Measurements from ENCODE around the gene SMURF2. TPM values are rescaled to one million over a fixed set of nuclear protein-coding genes. Genes with fewer than 3 reads are reported as not detected.
"Not testable (repeated sequence)": the region's sequence is repeated elsewhere in the genome, so short reads cannot be mapped to it uniquely, and the experiment has no call there.

The SMURF2 gene
- total RNA-seq, 4 donors from 2014 or later = 30.5 to 52.7 (median 44.1) TPM

- TF ChIP-seq CTCF (IDR thresholded peaks at IDR 0.05) (no peak), EP300 (IDR thresholded peaks at IDR 0.05) (no peak), POLR2A (IDR thresholded peaks at IDR 0.05; ENCODE audit: low read depth) (no peak), POLR2AphosphoS5 (IDR thresholded peaks at IDR 0.05) (no peak)
- WGBS = 92% methylated on average over 2 of the region's 2 CpGs
- Histone ChIP-seq H3K27ac (replicated peaks in 1 of 4) (no peak overlapping the region), H3K9me3 (no peaks in the 10 kb centered on the region), H3K4me1 (peaks cover 5 to 32% (median 17%) of the 10 kb centered on the region in 4 donors), H3K27me3 (no peaks in the 10 kb centered on the region), H3K4me3 (no peak overlapping the region), H3K36me3 (no peaks in the 10 kb centered on the region)
- intact Hi-C loops (cut with DNase I) = no loop called here
- DNase-seq (ENCODE audit: extremely low spot score) = no peak
These were observed 54.1 kb downstream of the SMURF2 start for GRCh38 chr17:64607862-64608565.

- H3K27me3 ChIP-seq; H3K27ac ChIP-seq (replicated peaks in 1 of 4); intact Hi-C loops (cut with DNase I); DNase-seq (ENCODE audit: extremely low spot score); H3K9me3 ChIP-seq; H3K36me3 ChIP-seq; H3K4me3 ChIP-seq: not testable (repeated sequence)
- 83% methylated on average over 12 of the region's 12 CpGs for WGBS
- H3K4me1 ChIP-seq = peaks cover 0 to 22% (median 16%) of the 10 kb centered on the region in 4 donors
These were observed 57.6 kb downstream of the SMURF2 start for GRCh38 chr17:64604532-64604931.

- Histone ChIP-seq H3K9me3 (no peaks in the 10 kb centered on the region), H3K36me3 (no peaks in the 10 kb centered on the region), H3K27ac (replicated peaks in 1 of 4) (no peak overlapping the region), H3K4me3 (no peak overlapping the region), H3K27me3 (no peaks in the 10 kb centered on the region), H3K4me1 (peaks cover 0 to 23% (median 20%) of the 10 kb centered on the region in 4 donors)
- TF ChIP-seq EP300 (IDR thresholded peaks at IDR 0.05) (no peak), CTCF (IDR thresholded peaks at IDR 0.05) (no peak), POLR2A (IDR thresholded peaks at IDR 0.05; ENCODE audit: low read depth) (no peak), POLR2AphosphoS5 (IDR thresholded peaks at IDR 0.05) (no peak)
- no peak for DNase-seq (ENCODE audit: extremely low spot score)
- WGBS = 100% methylated on average over 1 of the region's 1 CpG
- intact Hi-C loops (cut with DNase I) = no loop called here
These were observed 58.1 kb downstream of the SMURF2 start for GRCh38 chr17:64603987-64604386.

GRCh38 chr17:64599827-64600226 lies 62.3 kb downstream of the SMURF2 start:
- 88% methylated on average over 1 of the region's 1 CpG for WGBS
- Histone ChIP-seq H3K4me3 (no peak overlapping the region), H3K36me3 (peaks cover 0 to 27% (median 15%) of the 10 kb centered on the region in 4 donors), H3K4me1 (peaks cover 0 to 29% (median 23%) of the 10 kb centered on the region in 4 donors), H3K9me3 (no peaks in the 10 kb centered on the region), H3K27ac (replicated peaks in 1 of 4) (no peak overlapping the region), H3K27me3 (no peaks in the 10 kb centered on the region)
- intact Hi-C loops (cut with DNase I) = no loop called here
- DNase-seq (ENCODE audit: extremely low spot score) = no peak
- TF ChIP-seq POLR2A (IDR thresholded peaks at IDR 0.05; ENCODE audit: low read depth) = no peak
- TF ChIP-seq EP300 (IDR thresholded peaks at IDR 0.05) = no peak
- TF ChIP-seq CTCF (IDR thresholded peaks at IDR 0.05) = no peak
- no peak for TF ChIP-seq POLR2AphosphoS5 (IDR thresholded peaks at IDR 0.05)

- Histone ChIP-seq H3K4me1 (peaks cover 0 to 29% (median 20%) of the 10 kb centered on the region in 4 donors), H3K27ac (replicated peaks in 1 of 4) (no peak overlapping the region), H3K27me3 (no peaks in the 10 kb centered on the region), H3K4me3 (no peak overlapping the region), H3K36me3 (peaks cover 0 to 32% (median 19%) of the 10 kb centered on the region in 4 donors), H3K9me3 (no peaks in the 10 kb centered on the region)
- DNase-seq (ENCODE audit: extremely low spot score) = no peak
- intact Hi-C loops (cut with DNase I) = no loop called here
- 86% methylated on average over 10 of the region's 10 CpGs for WGBS
- no peak for TF ChIP-seq POLR2AphosphoS5 (IDR thresholded peaks at IDR 0.05)
- TF ChIP-seq CTCF (IDR thresholded peaks at IDR 0.05) = no peak
- TF ChIP-seq POLR2A (IDR thresholded peaks at IDR 0.05; ENCODE audit: low read depth) = no peak
- TF ChIP-seq EP300 (IDR thresholded peaks at IDR 0.05) = no peak
These were observed 62.9 kb downstream of the SMURF2 start for GRCh38 chr17:64599187-64599676.

All from esophagus muscularis mucosa (tissue), 4 donors.